Right lobe of liver (tissue), 6 donors: ENCODE data around the gene CREB5. TPM values are rescaled to one million over a fixed set of nuclear protein-coding genes. Genes with fewer than 3 reads are reported as not detected.

Experiments used
- ATAC-seq, 4 donors: fragments of 200-7000 bp; cut with Tn5 transposase; one replicate each; pipeline ENCODE4 v1.9.1; 2020; ENCODE audit warnings: mild to moderate bottlenecking in 4 of 4, moderate library complexity in 4 of 4
- DNase-seq, 3 donors: peaks; one replicate each; pipeline ENCODE4 v3.0.0-alpha.2; 2020
- H3K27ac ChIP-seq, 3 donors: fragments of 200-600 bp; one replicate each; pipeline ENCODE4 v1.8.0; 2022
- H3K27me3 ChIP-seq, 2 donors: fragments of 200-600 bp; one replicate each; pipeline ENCODE4 v1.8.0; 2022
- H3K36me3 ChIP-seq, 4 donors: fragments of 200-600 bp; sonication (generic) in 1 of 4; one replicate each; pipeline versions ENCODE4 v1.5.1 to v1.8.0; 2017 to 2022; ENCODE audit warnings: control low read depth in 1 of 4
- H3K4me1 ChIP-seq, 4 donors: fragments of 200-600 bp; sonication (generic) in 1 of 4; one replicate each; pipeline versions ENCODE4 v1.5.1 to v1.8.0; 2017 to 2022; ENCODE audit warnings: control low read depth in 1 of 4
- H3K4me3 ChIP-seq, 3 donors: fragments of 200-600 bp; one replicate each; pipeline ENCODE4 v1.8.0; 2022
- H3K9me3 ChIP-seq, 4 donors: fragments of 200-600 bp; sonication (generic) in 1 of 4; one replicate each; pipeline versions ENCODE4 v1.5.1 to v1.8.0; 2017 to 2022; ENCODE audit warnings: control low read depth in 1 of 4
- POLR2A ChIP-seq: fragments of 450-650 bp; IDR thresholded peaks from one replicate; pipeline ENCODE4 v1.6.1; 2017; ENCODE audit warnings: antibody characterized with exemption, mild to moderate bottlenecking
- WGBS: methylation state at CpG from one replicate; pipeline ENCODE4 v1.1.6; 2018; ENCODE audit warnings: low coverage, low lambda C conversion rate; ENCODE audit not compliant: insufficient coverage; ENCODE audit errors: missing lambda C conversion rate; 5-methylcytosine and 5-hydroxymethylcytosine counted together
- intact Hi-C, 2 donors: fragments of 100-400 bp; cut with DNase I; formaldehyde crosslinking; loops; one replicate each; pipeline versions ENCODE4 v1.11.2 to v1.14.1; 2022
- total RNA-seq, 6 experiments: library from RNA; depleted of rRNA in 2 of 6; stranded (reverse); fragments of >200 nt in 2 of 6; fragmentation: NEBNext Ultra II Directional in 3 of 6; extraction: Animal tissue kit (Norgen Biotek cat#: 25700) in 3 of 6; gene quantifications; one replicate each; pipeline versions ENCODE4 v1.1.0 to v1.2.4, GENCODE V29; 2016 to 2023
- TF ChIP-seq, protein P1 (sequence below), 4 donors: fragments of 200-600 bp in 3 of 4; fragments of 450-650 bp in 1 of 4; IDR thresholded peaks; one replicate each; pipeline versions ENCODE4 v1.5.1 to v1.8.0; 2016 to 2022; ENCODE audit warnings: antibody characterized with exemption in 4 of 4, mild to moderate bottlenecking in 2 of 4
- donor health status: DM: no; HTN: yes; CAD: no.
- donor health status: DM: no; HTN: no; CAD: no.
- donor health status: DM: no; HTN: no; CAD: no.
- donor health status: DM: no; HTN: yes; CAD: no.
- donor health status: DM: no; HTN: yes; CAD: no.

Gene CREB5
- total RNA-seq, 6 experiments from 2014 or later = 0.48 to 6.3 (median 1.4) TPM

DNA sequence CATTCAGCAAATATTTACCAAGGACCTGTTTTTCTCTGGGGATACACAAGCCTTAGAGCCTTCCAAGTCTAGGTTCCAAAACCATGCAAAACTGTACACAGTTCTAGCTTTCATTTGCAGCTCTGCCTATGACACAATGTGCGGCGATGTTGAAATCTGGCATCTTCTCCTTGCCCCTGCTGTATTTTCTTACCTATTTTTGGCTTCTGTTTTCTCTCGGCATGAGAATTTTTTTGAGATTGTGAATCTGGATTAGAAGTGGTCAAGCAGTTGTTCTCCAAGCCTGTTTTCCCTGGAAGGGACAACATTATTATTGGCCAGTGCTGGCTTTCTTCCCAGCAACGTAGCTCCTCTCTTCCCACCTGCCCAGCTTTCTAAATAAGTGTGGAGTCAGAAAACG lies 176.3 kb downstream of the CREB5 start:
- Histone ChIP-seq H3K27me3 (peaks cover 0 to 6% of the 10 kb centered on the region in 2 donors), H3K4me1 (no peaks in the 10 kb centered on the region), H3K4me3 (no peak overlapping the region), H3K36me3 (no peaks in the 10 kb centered on the region), H3K27ac (no peak overlapping the region), H3K9me3 (no peaks in the 10 kb centered on the region)
- 45% methylated on average over 5 of the region's 5 CpGs for WGBS
- TF ChIP-seq, protein P1, sequence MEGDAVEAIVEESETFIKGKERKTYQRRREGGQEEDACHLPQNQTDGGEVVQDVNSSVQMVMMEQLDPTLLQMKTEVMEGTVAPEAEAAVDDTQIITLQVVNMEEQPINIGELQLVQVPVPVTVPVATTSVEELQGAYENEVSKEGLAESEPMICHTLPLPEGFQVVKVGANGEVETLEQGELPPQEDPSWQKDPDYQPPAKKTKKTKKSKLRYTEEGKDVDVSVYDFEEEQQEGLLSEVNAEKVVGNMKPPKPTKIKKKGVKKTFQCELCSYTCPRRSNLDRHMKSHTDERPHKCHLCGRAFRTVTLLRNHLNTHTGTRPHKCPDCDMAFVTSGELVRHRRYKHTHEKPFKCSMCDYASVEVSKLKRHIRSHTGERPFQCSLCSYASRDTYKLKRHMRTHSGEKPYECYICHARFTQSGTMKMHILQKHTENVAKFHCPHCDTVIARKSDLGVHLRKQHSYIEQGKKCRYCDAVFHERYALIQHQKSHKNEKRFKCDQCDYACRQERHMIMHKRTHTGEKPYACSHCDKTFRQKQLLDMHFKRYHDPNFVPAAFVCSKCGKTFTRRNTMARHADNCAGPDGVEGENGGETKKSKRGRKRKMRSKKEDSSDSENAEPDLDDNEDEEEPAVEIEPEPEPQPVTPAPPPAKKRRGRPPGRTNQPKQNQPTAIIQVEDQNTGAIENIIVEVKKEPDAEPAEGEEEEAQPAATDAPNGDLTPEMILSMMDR (IDR thresholded peaks at IDR 0.05) = no peak
- TF ChIP-seq POLR2A = no peak
- DNase-seq (no peak), ATAC-seq (no peak)
- intact Hi-C loops = no loop called here

DNA sequence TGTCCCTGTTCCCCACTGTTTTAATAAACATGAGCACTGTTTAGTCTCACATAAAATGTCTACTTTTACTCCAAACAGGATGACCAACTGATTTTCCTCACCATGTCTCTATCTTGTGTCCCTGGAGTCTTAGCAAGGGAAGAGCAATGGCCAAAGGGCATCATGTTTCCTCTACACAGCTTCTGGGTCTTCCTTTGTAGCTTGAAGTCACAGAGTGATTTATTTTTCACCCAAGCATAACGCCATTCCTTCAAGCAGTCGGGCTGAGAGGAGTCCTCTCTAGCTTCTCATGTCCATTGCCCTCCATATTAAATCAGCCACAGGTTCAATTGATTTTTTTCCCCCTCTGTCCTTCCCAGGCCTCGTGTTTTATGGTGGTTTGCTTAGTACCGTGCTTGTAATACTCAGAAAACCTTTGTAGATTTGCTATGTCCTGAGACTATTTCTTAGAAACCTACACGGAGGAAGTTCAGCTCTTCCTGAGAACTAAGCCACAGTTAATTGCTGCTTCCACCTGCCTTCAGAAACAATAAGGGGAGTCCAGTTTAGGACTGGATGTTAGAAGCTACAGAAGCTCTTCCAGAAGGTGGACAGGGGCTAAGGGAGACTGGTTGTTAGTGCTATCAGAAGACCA lies 178.8 kb downstream of the CREB5 start:
- Histone ChIP-seq H3K27ac (no peak overlapping the region), H3K4me3 (no peak overlapping the region), H3K27me3 (peaks cover 0 to 6% of the 10 kb centered on the region in 2 donors), H3K36me3 (no peaks in the 10 kb centered on the region), H3K4me1 (no peaks in the 10 kb centered on the region), H3K9me3 (no peaks in the 10 kb centered on the region)
- TF ChIP-seq, protein P1 (IDR thresholded peaks at IDR 0.05) = no peak
- TF ChIP-seq POLR2A = no peak
- ATAC-seq (no peak), DNase-seq (no peak)
- intact Hi-C loops = no loop called here
- WGBS = 35% methylated on average over 5 of the region's 5 CpGs

DNA sequence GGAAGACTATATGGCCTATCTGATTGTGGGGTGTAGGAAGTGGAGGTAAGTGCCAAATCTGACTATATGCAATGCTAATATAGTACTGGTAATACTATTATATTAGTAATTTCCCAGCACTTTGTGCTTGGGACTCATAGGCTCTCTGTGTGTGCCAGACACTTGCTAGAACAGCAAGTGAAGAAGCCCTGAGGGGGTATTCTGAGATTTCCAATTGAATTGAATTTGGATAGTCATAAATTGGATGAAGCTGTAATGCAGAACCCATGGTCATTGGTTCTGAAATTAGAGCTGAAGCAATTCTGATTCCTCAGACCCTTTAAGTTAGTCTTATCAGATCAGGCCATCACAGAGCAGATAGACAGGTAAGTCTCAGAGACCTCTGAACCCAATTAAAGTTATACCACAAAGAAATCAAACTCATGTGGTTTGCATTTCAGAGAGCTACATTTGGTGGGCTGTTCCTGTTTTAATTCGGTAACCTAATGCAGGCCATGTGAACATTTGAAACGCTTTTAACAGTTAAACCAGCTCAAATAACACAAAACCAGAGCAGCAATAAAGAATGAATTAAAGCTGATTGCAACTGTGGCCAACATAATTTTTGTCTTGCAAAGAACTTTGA lies 179.5 kb downstream of the CREB5 start:
- Histone ChIP-seq H3K27me3 (peaks cover 0 to 6% of the 10 kb centered on the region in 2 donors), H3K36me3 (no peaks in the 10 kb centered on the region), H3K9me3 (no peaks in the 10 kb centered on the region), H3K4me1 (no peaks in the 10 kb centered on the region), H3K4me3 (no peak overlapping the region), H3K27ac (no peak overlapping the region)
- ATAC-seq (no peak), DNase-seq (no peak)
- 75% methylated on average over 2 of the region's 2 CpGs for whole genome bisulfite sequencing
- intact Hi-C loops = no loop called here
- TF ChIP-seq POLR2A = no peak

DNA sequence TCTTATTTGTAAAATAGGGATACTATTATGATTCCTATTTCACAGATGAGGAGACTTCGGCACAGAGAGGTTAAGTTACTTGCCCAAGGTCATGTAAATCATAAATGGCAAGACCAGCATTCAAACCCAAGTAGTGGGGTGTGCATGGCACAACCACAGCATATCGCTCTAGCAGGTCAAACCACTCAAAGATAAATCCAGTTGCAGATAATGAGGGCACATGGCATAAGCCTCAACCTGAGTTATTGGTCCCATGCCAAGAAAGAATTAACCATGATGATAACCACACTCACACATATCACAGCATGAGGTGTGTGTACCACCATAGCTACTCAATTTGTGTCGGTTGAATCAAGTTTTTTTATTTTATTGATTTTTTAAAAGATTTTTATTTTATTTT lies 180.5 kb downstream of the CREB5 start:
- peaks cover 0 to 6% of the 10 kb centered on the region in 2 donors for H3K27me3 ChIP-seq
- intact Hi-C loops = no loop called here
- no peak for ATAC-seq
- no peaks in the 10 kb centered on the region for H3K4me1 ChIP-seq
- H3K4me3 ChIP-seq = no peak overlapping the region
- TF ChIP-seq, protein P1 (IDR thresholded peaks at IDR 0.05) = no peak
- TF ChIP-seq POLR2A = no peak
- H3K27ac ChIP-seq = no peak overlapping the region
- H3K9me3 ChIP-seq = no peaks in the 10 kb centered on the region
- H3K36me3 ChIP-seq = no peaks in the 10 kb centered on the region
- WGBS = 79% methylated on average over 3 of the region's 3 CpGs
- no peak for DNase-seq

DNA sequence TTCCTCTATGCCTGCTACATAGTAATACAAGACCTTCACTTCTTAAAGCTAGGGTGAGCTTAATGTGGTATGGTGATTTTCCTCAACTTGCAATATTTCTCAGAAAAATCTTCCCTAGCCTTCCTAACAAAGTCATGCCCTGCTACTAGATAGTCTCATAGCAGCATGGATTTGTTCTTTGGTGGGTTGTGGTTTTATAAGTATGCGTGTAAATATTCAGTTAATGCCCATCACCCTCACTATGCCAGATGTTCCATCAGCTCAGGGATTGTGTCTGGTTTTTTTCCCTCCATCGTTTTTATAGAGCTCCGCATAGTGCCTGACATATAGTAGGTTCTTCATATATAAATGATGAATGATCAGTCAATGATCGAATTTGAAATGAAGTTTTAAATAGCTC lies 182.8 kb downstream of the CREB5 start:
- Histone ChIP-seq H3K4me1 (no peaks in the 10 kb centered on the region), H3K27ac (no peak overlapping the region), H3K27me3 (peaks cover 0 to 6% of the 10 kb centered on the region in 2 donors), H3K4me3 (no peak overlapping the region), H3K36me3 (no peaks in the 10 kb centered on the region), H3K9me3 (no peaks in the 10 kb centered on the region)
- intact Hi-C loops = no loop called here
- no peak for DNase-seq
- 65% methylated on average over 4 of the region's 4 CpGs for WGBS
- no peak for ATAC-seq
- TF ChIP-seq, protein P1 (IDR thresholded peaks at IDR 0.05) = no peak
- TF ChIP-seq POLR2A = no peak
